Activated T-cell treated with anti-CD3 and anti-CD28 coated beads for 24 hours (primary cell): ENCODE measurements around the gene TMEM169.

Experiments used
- DNase-seq: peaks from one replicate; pipeline ENCODE4 v3.0.0-alpha.2; 2020; ENCODE audit warnings: low read depth

Gene TMEM169

GRCh38 chr2:216104691-216105090 lies 23.0 kb downstream of the TMEM169 start:
- DNase-seq, result no peak

DNA sequence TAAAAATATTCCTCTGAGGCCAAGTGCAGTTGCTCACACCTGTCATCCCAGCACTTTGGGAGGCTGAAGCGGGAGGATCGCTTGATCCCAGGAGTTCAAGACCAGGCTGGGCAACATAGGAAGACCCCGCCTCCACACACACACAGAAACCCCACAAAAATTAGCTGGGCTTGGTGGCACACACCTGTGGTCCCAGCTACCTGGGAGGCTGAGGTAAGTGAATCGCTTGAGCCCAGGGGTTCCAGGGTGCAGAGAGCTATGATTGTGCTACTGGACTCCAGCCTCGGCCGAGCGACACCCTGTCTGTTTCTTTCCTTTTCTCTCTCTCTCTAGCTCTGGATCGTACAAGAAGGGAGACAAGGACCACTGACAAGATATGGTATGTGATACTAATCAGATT lies 25.6 kb downstream of the TMEM169 start:
- DNase-seq, result no peak

DNA sequence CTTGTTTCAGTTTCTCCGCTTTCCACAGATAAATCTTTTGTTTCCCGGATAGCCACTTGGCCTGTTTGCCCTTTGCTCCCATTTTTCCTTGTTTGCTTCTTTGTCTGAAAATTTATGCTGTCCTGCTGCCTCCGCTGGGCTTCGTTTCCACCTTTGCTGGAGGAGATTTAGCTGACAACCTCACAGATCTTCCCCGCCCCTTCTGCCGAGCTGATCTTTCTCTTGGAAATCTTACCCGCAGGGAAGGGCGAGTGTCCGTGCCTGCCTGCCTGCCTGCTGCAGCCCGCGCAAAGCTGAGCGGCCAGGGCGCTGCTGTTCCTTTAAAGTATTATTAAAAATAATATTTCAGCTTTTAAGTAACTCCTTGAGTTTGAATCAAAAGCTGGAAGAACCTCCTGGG lies 26.0 kb downstream of the TMEM169 start:
- DNase-seq, result no peak

DNA sequence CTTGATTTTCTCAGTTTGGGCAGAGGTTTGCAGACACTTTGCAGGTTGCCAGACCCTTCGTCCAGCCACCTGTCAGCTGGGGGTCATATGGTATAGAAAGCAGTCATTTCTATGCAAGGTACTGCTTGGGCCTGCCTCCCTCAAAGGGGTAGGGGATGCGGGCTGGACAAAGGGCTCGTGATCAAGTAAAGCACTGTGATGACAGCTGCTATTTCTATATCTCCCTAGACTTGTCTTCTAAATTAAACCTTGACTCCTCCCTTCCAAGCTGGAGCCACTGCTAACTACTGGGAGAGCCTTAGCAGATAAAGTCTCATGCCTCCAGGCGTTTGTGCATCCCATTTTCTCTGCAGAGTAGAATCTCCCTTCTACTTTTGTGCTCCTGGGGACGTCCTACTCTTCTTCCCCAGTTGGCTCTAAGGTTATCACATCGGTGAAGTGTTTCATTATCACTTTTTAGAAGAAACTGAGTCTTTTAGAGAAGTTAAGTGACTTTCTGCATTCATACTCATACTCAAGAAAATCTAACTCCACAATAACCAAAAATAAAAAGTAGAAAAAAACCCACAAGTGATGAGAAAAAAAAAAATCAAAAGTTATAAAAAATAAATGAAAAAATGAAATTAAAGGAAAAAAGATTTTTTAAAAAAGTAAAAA lies 26.7 kb downstream of the TMEM169 start:
- DNase-seq, result no peak

DNA sequence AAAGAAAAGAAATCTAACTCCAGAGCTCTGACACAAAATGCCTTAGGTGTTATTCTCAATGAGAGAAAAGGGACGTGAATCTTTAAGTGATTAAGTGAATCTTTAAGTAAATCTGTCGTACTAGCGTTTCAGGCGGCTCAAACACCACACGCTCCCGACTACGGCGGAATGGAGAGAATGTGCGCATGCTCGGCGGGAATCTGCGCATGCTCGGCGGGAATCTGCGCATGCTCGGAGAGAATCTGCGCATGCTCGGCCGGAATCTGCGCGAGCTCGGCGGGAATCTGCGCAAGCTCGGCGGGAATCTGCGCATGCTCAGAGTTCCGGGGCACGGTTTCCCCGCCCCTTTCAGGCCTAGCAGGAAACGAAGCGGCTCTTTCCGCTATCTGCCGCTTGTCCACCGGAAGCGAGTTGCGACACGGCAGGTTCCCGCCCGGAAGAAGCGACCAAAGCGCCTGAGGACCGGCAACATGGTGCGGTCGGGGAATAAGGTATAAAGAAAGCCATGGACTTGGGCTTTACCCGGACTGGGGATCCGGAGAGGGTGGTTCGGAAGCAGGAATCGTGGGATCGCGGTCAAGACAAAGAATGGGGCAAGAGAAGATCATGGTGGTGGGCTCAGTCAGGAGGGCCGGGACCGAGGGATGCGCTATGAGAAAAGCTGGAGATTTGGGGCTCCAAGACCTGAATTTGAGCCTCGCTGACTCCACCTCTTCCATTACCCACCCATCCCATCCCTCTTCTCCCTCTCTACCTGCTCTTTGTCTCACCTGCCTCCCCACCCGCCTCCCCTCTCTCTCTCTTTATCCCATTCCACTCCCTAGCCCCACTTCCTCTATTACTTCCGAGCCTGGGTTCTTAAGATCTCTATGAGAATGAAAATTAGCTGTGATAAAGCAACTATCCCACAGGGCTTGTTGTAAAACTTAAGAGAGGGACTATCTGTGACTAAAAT lies 27.5 kb downstream of the TMEM169 start, which contains the start of gene XRCC5:
Gene XRCC5 (plus strand): TSS at position 382 of the 955 bp plus-strand sequence. CDS start 89 bp downstream, at position 471.
- DNase-seq, result peak; percentile 97

DNA sequence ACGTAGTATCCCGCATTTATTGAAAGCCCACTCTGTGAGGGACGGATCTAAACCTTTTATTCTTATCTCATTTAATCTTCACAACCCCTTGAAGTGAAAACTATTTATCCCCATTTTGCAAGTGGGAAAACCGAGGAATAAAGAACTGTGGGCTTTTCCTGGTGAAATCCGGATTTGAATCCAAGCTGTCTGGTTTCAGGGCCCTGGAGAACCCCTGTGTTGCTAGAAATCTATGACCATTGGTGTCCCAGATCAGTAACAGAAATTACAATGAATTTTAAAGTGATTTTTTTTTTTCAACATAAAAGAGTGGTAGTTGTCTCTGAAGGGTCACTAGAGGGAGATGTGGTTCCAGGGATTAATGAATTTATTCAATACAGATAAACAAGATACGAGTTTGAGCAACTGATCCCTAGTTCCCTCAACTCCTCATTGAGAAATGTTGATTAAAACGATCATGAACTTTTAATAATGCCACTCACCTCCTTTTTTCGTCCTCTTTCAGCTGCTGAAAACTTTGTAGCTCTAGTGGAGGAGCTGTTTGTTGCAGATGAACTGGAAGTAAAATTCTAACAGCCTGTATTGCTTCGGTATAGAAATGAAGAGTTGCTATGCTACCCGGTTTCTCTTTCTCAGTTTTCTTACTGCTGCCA lies 28.4 kb downstream of the TMEM169 start:
- DNase-seq, result no peak

DNA sequence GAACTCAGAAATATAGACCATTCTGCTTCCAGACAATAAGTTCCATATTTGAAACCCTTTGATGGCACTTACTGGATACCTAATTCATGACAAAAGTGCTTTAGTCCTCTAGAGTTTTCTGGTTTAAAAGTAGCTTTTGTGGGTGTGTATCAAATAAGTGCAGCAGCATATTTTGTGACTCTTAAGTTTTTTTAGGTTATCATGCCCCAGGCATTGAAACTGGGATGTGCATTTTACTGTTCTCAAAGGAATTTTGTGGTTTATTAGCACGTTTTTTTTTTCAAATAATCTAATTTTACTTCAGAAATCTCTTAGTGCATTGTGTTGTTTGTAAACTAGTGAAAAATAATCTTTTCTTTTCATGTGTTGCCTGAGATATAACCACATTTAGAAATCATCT lies 28.9 kb downstream of the TMEM169 start:
- no peak for DNase-seq

DNA sequence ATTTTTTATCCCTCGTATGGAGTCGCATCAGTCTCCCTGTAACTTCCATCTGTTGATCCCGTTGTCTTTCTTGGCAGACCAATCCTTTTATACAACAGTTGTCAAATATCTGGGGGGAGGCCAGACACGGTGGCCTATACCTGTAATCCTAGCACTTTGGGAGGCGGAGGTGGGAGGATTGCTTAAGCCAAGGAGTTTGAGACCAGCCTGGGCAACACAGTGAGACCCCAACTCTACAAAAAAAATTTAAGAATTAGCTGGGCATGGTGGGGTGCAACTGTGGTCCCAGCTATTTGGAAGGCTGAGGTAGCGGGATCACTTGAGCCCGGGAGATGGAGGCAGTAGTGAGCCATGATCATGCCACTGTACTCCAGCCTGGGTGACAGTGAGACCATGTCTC lies 29.4 kb downstream of the TMEM169 start:
- no peak for DNase-seq

DNA sequence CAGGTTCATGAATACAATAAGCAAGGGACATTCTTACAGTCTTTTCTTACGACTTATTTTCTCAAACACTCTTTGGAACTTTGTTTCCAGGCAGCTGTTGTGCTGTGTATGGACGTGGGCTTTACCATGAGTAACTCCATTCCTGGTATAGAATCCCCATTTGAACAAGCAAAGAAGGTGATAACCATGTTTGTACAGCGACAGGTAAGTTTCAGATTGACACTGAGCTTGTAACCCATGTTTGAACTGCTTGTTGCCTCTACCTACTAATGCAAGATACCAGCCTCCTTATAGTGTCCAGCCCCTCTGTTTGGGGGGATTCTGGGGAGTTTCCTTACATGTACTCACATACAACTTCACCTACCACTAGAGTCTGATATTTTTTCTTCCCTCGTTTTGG lies 31.2 kb downstream of the TMEM169 start:
- DNase-seq, result no peak

- DNase-seq, result no peak
Observed at GRCh38 chr2:216113572-216113971, 31.9 kb downstream of the TMEM169 start.

DNA sequence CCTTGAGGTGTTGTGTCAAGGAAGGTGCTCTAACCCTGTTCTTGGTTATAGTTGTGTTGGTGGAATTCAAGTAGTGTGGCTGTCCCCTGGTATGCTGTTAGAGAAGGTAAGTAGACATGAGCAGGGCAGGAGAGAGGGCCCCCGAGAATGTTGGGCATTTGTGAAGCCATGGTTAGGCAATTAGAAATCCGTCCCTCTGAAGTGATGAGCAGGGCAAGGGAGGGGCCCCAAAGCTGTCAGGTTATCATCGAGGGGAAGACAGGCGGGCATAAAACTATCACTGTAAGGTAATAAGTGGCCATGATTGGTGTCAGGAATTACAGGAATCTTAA lies 32.6 kb downstream of the TMEM169 start:
- DNase-seq, result no peak

GRCh38 chr2:216114714-216115531 lies 33.2 kb downstream of the TMEM169 start:
- peak; percentile 95 for DNase-seq

GRCh38 chr2:216116418-216116817 lies 34.7 kb downstream of the TMEM169 start:
- no peak for DNase-seq

GRCh38 chr2:216117561-216118340 lies 36.0 kb downstream of the TMEM169 start:
- DNase-seq, result no peak

DNA sequence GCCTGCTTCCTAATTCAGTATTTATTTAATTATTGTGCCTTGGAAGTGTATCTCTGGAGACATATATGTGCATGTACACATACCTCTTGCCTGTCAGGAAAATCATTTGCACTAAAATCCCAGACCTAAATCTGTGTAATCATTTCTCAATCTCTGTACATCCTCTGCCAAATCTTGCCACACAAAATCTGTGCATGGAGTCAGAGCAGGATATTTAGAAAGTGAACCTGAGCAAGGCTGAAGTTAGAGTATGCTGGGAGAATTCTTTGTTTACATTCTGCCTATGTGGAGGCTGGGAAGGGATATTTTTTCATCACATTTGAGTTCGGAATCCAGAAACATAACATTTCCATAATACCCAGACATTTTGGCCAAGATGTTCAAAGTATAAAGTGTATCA lies 36.8 kb downstream of the TMEM169 start:
- DNase-seq, result no peak

- no peak for DNase-seq
Observed at GRCh38 chr2:216119146-216119545, 37.4 kb downstream of the TMEM169 start.

- no peak for DNase-seq
Observed at GRCh38 chr2:216119986-216120385, 38.3 kb downstream of the TMEM169 start.

DNA sequence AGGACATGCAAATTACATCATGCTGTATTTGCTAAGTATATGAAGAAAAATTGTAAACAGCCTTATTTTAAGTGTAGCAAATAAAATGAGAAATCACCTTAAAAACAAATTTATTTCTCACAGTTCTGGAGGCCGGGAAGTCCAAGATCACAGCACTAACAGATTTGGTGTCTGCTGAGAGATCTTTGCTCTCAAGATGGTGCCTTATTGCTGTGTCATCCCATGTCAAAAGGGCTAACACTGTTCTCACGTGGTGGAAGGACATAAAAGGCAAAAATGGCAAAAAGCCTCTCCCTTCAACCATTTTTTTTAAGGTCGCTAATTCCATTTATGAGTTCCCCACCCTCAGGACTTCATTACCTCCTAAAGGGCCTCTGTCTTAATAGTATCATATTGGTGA lies 39.5 kb downstream of the TMEM169 start:
- no peak for DNase-seq

DNA sequence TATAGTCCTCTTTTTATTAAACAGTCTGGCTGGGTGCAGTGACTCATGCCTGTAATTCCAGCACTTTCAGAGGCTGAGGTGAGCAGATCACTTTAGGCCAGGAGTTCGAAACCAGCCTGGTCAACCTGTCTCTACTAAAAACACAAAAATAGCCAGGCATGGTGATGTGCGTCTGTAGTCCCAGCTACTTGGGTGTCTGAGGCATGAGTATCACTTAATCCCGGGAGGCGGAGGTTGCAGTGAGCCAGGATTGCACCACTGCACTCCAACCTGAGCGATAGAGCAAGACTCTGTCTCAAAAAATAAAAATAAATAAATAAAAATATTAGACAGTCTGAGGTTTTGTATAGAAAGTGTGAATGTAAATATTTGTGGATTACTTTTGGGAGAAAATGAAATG lies 45.2 kb downstream of the TMEM169 start:
- DNase-seq, result no peak

DNA sequence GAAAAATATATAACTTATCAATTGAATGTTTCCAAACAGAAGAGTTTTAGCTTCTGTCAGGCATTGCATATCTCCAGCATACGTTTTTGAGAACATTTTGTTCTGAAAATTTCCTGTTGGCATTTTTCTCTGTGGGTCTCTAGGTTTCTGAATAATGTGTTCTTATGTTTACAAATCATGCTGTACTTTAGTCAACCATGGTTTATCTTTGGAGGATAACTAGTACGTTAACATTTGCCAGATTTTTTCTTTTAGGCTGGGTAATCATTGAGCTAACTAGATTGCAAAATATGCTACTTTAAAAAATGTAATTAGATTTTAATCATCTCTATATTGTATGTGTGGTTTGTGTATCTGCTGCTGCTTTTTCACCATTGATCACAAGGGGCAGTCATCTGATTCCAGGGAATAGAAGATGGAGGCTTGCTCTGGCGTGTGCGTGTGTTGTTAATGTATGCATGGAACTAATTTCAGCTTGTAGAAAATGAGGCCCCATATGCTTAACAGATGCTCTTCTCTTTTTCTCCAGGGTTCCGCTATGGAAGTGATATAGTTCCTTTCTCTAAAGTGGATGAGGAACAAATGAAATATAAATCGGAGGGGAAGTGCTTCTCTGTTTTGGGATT lies 48.7 kb downstream of the TMEM169 start:
- DNase-seq, result no peak
